WI38 (cell line): ENCODE results near the gene INTS1.

Experiments used
- H3K4me3 ChIP-seq: 2 replicates; pipeline ENCODE4 v1.5.1; 2011; ENCODE audit warnings: low read depth, mild to moderate bottlenecking, control low read depth, low read length
- TF ChIP-seq, protein P1 (sequence below): IDR thresholded peaks from 2 replicates; pipeline ENCODE4 v1.5.1; 2012; ENCODE audit warnings: low read depth, mild to moderate bottlenecking, control low read depth, low read length

INTS1 gene

DNA sequence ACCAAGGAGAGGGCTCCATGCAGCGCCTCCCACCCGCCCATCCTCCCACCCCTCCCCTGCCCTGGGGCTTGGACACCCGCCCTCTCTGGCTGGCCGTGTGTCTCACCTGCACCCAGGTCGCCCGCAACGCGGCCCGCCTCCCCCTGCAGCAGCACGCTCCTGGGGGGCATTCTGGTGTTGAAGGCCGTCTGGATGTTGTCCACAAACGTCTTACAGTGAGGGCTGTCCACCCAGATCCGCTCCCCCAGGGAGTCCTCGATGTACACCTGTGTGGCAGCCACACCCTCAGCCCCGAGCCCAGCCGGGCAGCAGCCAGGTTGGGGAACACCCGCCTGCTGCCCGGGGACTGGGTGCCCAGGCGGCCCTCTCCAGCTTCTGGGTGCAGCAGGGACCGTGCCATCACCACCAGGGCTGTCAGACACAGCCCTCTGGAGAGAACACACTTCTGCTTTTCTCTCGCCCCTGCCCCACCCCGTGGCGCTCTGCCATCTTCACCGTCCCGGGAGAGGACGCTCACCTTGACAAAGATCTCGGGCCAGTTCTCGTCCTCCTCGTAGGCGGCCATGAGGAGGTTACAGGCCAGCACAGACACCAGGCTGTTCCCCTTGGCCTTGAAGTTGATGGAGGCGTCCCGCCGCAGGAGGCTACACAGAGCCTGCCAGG, 4.7 kb downstream of the INTS1 start:
- H3K4me3 ChIP-seq = no peak overlapping the region
- TF ChIP-seq, protein P1, sequence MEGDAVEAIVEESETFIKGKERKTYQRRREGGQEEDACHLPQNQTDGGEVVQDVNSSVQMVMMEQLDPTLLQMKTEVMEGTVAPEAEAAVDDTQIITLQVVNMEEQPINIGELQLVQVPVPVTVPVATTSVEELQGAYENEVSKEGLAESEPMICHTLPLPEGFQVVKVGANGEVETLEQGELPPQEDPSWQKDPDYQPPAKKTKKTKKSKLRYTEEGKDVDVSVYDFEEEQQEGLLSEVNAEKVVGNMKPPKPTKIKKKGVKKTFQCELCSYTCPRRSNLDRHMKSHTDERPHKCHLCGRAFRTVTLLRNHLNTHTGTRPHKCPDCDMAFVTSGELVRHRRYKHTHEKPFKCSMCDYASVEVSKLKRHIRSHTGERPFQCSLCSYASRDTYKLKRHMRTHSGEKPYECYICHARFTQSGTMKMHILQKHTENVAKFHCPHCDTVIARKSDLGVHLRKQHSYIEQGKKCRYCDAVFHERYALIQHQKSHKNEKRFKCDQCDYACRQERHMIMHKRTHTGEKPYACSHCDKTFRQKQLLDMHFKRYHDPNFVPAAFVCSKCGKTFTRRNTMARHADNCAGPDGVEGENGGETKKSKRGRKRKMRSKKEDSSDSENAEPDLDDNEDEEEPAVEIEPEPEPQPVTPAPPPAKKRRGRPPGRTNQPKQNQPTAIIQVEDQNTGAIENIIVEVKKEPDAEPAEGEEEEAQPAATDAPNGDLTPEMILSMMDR = no peak

DNA sequence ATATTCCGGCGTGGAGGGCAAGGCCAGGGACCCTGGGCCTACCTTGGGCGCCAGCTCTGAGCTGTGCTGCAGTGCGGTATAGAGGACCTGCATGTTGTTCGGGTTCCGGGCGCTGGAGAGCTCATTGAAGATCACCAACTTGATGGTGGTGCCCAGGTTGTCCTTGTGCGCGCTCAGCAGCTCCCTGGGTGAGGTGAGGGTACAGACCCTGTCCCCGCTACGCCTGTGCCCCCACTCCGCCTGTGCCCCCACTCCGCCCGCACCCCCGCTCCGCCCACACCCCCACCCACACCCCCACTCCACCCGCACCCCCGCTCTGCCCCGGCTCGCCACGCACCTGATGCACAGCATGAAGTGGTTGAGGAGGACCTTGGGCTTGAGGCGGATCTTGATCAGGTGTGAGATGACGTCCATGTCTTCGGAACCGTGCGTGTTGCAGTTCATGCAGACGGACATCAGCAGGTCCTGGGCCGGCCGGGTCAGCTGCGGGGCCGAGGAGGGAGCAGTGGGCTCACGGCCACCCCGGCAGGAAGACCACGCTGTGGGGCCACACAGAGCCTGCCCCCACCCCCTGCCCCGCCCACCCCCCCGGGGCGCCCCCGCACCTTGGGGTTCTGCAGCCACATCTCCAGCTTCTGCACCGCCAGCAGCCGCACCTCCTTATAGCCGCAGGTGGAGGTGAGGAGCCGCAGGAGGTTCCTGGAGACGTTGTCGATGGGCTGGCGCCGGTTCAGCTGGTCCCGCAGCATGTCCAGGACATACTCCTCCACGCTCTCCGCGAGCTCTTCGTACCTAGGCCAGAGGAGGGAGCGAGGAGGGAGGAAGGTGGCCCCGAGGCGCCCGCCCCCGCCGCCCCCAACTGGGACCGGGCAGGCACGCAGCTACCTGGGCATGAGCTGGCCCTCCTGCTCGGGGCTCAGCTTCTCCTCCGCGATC, 5.6 kb downstream of the INTS1 start:
- TF ChIP-seq, protein P1 = no peak
- H3K4me3 ChIP-seq = no peak overlapping the region

DNA sequence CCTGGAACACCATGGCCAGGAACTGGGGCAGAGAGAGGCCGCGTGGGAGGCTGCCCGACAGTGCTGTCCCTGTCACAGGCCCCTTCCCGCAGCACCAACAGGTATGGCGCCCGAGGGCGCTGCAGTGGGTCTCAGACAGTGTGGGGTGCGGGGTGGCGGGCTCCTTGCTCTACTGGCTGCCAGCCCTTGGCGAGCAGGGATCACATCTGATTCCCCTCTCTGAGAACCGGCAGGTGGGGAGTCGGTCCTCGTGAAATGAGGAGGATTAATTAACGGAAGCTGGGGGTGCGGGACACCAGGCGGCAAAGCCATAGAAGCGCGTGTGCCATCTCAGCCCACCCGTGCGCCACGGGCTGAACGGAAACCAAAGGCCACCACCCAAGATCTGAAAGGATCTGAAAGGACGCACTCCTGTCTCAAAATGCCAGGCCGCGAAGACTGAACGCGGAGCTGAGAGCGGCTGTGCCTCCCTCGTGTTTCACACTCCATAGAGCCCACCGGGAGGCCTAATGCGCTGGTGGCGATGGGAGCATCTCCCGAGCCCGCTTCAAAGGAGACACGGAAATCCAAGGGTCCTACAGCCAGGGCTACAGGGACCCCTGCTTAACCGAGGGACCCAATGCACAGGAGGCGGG, 6.8 kb downstream of the INTS1 start:
- TF ChIP-seq, protein P1 = no peak
- H3K4me3 ChIP-seq = no peak overlapping the region

DNA sequence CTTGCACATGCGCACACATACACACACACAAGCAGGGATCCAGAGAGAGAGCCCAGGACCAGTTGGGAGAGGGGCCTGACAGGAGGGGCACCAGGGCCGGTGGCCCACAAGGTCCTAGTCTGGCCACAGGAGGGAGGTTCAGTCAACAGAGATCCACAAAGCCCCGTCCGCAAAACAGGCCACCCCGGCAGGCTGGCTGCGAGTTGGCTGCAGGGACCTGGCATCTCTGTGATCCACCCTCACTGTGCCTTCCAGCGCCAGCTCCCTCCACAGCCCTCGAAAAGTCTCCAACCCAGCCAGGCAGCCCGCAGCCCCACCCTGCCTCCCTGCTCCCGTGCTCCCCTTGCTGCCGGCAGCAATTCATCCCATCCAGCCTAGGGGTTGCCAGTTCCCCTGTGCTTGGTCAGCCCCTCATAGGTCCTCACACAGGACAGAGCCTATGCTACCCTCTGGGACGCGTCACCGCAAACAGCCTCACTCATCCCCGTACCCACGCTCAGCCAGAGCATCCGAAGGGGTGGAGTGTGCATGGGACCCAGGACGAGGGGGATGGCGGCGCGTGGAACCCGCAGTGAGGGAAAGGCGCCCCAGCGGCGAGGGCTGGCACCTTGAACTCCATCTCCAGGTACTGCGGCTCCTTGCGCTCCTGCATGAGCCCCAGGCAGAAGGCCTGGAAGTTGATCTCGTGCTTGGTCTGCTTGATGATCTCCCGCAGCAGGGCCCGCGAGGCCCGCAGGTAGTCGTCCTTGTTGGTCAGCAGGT, 7.5 kb downstream of the INTS1 start:
- H3K4me3 ChIP-seq = no peak overlapping the region
- TF ChIP-seq, protein P1 = no peak

DNA sequence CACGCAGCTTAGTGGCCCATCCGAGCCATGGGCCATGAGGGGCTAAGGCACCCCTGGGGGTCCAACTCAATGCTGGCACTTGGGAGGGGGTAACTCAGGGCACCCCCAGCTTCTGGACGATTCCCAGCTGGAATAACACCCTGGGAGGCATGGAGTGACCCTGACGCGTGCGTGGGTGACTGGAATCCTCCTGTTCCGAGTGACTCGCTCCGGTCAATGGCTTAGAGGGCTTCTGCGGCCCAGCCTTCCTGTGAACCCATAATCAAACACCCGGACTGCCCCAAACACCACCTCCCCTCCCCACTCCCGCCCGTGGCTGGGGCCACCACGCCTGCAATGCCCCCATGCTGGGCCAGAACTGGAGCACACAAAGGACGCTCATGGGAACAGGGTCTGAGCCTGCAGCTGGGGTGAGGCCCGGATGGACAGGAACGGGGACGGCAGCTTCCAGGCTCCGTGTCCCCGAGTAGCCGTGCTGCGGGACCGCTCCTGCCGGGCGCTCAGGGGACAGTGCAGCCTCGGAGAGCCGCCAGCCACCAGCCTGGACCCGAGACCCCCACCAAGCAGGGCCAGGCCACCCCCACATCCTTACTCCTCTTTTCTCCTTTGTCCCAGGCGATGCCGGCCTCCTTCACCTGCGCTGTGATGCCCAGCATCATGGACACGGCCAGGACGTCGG, 8.5 kb downstream of the INTS1 start:
- no peak overlapping the region for H3K4me3 ChIP-seq
- TF ChIP-seq, protein P1 = no peak

DNA sequence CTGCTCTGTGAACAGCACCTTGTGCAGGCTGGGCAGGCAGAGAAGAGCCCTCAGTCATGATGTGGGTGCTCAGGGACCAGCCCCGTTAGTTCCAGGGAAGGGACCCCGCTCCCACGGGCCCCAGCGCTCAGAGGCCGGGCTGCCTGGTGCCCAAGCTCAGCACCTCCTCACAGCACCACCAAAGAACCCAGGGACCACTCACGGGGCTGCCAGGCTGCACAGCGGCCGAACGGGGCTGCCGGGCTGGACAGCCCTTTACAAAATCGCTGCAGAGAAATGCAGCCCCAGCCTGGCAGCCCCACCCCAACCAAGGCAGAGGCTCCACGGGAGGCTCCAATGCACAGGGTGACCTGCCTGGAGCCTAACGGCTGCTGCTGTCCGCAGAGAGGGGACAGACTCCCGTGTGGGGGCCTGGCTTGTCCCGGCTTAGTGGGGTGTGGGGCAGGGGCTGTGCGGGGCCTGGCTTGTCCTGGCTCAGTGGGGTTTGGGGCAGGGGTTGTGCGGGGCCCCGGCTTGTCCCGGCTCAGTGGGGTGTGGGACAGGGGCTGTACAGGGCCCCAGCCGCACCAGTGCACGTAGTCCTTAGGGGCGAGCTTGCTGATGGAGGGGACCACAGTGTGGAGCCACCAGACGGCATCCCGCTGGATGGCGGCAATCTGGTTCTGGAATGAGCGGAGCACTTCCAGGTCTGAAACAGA, 9.2 kb downstream of the INTS1 start:
- no peak overlapping the region for H3K4me3 ChIP-seq
- TF ChIP-seq, protein P1 = no peak
